Measurements from ENCODE around the gene SEPTIN12. TPM values are rescaled to one million over a fixed set of nuclear protein-coding genes. Genes with fewer than 3 reads are reported as not detected.

The SEPTIN12 gene
- total RNA-seq, 6 experiments from 2014 or later, result not detected

- H3K4me1 Mint-ChIP-seq (ENCODE audit: low read depth), result no peaks in the 10 kb centered on the region
- peaks cover 1% of the 10 kb centered on the region; the same call in 1 of the 2 replicates for H3K27me3 Mint-ChIP-seq (ENCODE audit: insufficient read depth)
- DNase-seq, result no peak
- no peak for TF ChIP-seq CTCF (IDR thresholded peaks at IDR 0.05)
- peaks cover 33% of the 10 kb centered on the region for H3K36me3 Mint-ChIP-seq (ENCODE audit: low read depth)
- H3K27ac Mint-ChIP-seq, result no peak overlapping the region
- no peak overlapping the region for H3K4me3 Mint-ChIP-seq
- H3K9me3 Mint-ChIP-seq, result no peaks in the 10 kb centered on the region
These were observed 23.1 kb upstream of the SEPTIN12 start for GRCh38 chr16:4811242-4811641.

GRCh38 chr16:4806280-4806679, 18.1 kb upstream of the SEPTIN12 start:
- DNase-seq, result no peak

GRCh38 chr16:4805231-4805630, 17.1 kb upstream of the SEPTIN12 start:
- Mint-ChIP-seq H3K4me1 (ENCODE audit: low read depth) (peaks cover 10% of the 10 kb centered on the region), H3K27me3 (ENCODE audit: insufficient read depth) (peaks cover 2% of the 10 kb centered on the region; the same call in 1 of the 2 replicates), H3K27ac (no peak overlapping the region), H3K9me3 (no peaks in the 10 kb centered on the region), H3K36me3 (ENCODE audit: low read depth) (peaks cover 8% of the 10 kb centered on the region), H3K4me3 (no peak overlapping the region)
- TF ChIP-seq CTCF (IDR thresholded peaks at IDR 0.05), result no peak
- no peak for DNase-seq

More at GRCh38 chr16:4806280-4806679, 18.1 kb upstream of the SEPTIN12 start:
- no peak overlapping the region for H3K4me3 Mint-ChIP-seq
- peaks cover 3% of the 10 kb centered on the region for H3K27me3 Mint-ChIP-seq (ENCODE audit: insufficient read depth)
- H3K27ac Mint-ChIP-seq, result no peak overlapping the region
- no peaks in the 10 kb centered on the region for H3K9me3 Mint-ChIP-seq
- H3K4me1 Mint-ChIP-seq (ENCODE audit: low read depth), result peaks cover 10% of the 10 kb centered on the region
- H3K36me3 Mint-ChIP-seq (ENCODE audit: low read depth), result peaks cover 8% of the 10 kb centered on the region
- TF ChIP-seq CTCF (IDR thresholded peaks at IDR 0.05), result no peak

- Mint-ChIP-seq H3K36me3 (ENCODE audit: low read depth) (peaks cover 8% of the 10 kb centered on the region), H3K4me1 (ENCODE audit: low read depth) (peaks cover 10% of the 10 kb centered on the region), H3K9me3 (no peaks in the 10 kb centered on the region), H3K27me3 (ENCODE audit: insufficient read depth) (peaks cover 2% of the 10 kb centered on the region; the same call in 1 of the 2 replicates), H3K27ac (0 out of 2 replicates have a peak overlapping the region, but pooled peaks have one; percentile 69), H3K4me3 (peak overlapping the region; percentile 89)
- TF ChIP-seq CTCF (IDR thresholded peaks at IDR 0.05), result no peak
- no peak for DNase-seq
These were observed 16.0 kb upstream of the SEPTIN12 start for GRCh38 chr16:4803898-4804762.

GRCh38 chr16:4803401-4803844, 15.3 kb upstream of the SEPTIN12 start:
- Mint-ChIP-seq H3K9me3 (no peaks in the 10 kb centered on the region), H3K36me3 (ENCODE audit: low read depth) (peaks cover 8% of the 10 kb centered on the region), H3K4me3 (peak overlapping the region; percentile 89), H3K27me3 (ENCODE audit: insufficient read depth) (peaks cover 2% of the 10 kb centered on the region; the same call in 1 of the 2 replicates), H3K27ac (peak overlapping the region; percentile 69), H3K4me1 (ENCODE audit: low read depth) (peaks cover 10% of the 10 kb centered on the region)
- no peak for DNase-seq
- TF ChIP-seq CTCF (IDR thresholded peaks at IDR 0.05), result no peak
